ENCODE measurements around the gene APOBEC3A.

APOBEC3A gene

DNA sequence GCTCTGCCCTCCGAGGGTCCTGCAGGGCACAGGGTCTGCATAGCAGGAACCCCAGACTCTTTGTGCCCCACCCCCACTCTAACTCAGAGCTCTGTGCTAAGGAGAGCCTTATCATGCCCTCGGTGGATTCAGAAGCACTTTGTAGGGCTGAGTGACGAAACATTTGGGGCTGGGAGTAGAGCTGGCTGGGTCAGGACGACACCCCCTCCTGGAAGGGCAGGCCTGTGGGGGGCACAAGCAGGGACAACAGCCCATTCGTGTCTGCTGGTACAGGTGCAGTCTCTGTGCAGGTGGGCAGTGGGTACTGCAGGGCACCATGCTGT lies 8.9 kb downstream of the APOBEC3A start:
- H3K9me3 ChIP-seq (ENCODE audit: control insufficient read depth in 5 of 5, low read length in 5 of 5): no peaks in the 10 kb centered on the region
- no peak overlapping the region for H3K27ac ChIP-seq (ENCODE audit: low read depth, low read length)
- H3K9ac ChIP-seq (ENCODE audit: low read length in 5 of 5): no peak overlapping the region
- H3K4me3 ChIP-seq (ENCODE audit: low read depth in 1 of 5, low read length in 5 of 5): no peak overlapping the region
- no peaks in the 10 kb centered on the region for H3K36me3 ChIP-seq (ENCODE audit: control insufficient read depth in 5 of 5, insufficient read depth in 5 of 5, low read length in 5 of 5)
- H3K27me3 ChIP-seq (ENCODE audit: control insufficient read depth in 5 of 5, insufficient read depth in 4 of 5, low read length in 5 of 5): peaks cover 0 to 37% (median 15%) of the 10 kb centered on the region in 5 donors
- peaks cover 0 to 16% (median 0%) of the 10 kb centered on the region in 5 donors for H3K4me1 ChIP-seq (ENCODE audit: control insufficient read depth in 5 of 5, insufficient read depth in 5 of 5, low read length in 5 of 5)

DNA sequence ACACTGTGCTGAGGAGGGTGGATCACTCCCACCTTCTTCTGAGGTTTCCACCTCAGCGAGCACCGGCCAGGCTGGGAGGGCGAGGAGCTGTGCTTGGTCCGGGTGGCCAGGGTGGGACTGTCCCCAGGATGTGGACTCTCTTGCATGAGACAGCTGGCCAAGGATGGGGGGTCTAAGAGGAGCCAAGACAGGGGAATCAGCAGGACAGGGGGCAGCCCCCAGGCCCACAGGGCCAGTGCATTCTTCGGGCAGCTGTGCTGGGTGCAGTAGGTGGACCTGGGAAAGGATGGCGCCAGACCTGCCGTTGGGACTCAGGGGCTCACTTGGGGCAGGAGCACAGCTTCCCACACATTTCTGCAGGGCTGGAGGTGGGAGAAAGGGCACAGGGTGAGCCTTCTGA lies 9.5 kb downstream of the APOBEC3A start:
- H3K9ac ChIP-seq (ENCODE audit: low read length in 5 of 5): no peak overlapping the region
- no peaks in the 10 kb centered on the region for H3K9me3 ChIP-seq (ENCODE audit: control insufficient read depth in 5 of 5, low read length in 5 of 5)
- H3K36me3 ChIP-seq (ENCODE audit: control insufficient read depth in 5 of 5, insufficient read depth in 5 of 5, low read length in 5 of 5): no peaks in the 10 kb centered on the region
- no peak overlapping the region for H3K27ac ChIP-seq (ENCODE audit: low read depth, low read length)
- H3K4me1 ChIP-seq (ENCODE audit: control insufficient read depth in 5 of 5, insufficient read depth in 5 of 5, low read length in 5 of 5): peaks cover 0 to 16% (median 0%) of the 10 kb centered on the region in 5 donors
- peaks cover 0 to 37% (median 15%) of the 10 kb centered on the region in 5 donors for H3K27me3 ChIP-seq (ENCODE audit: control insufficient read depth in 5 of 5, insufficient read depth in 4 of 5, low read length in 5 of 5)
- H3K4me3 ChIP-seq (ENCODE audit: low read depth in 1 of 5, low read length in 5 of 5): no peak overlapping the region

DNA sequence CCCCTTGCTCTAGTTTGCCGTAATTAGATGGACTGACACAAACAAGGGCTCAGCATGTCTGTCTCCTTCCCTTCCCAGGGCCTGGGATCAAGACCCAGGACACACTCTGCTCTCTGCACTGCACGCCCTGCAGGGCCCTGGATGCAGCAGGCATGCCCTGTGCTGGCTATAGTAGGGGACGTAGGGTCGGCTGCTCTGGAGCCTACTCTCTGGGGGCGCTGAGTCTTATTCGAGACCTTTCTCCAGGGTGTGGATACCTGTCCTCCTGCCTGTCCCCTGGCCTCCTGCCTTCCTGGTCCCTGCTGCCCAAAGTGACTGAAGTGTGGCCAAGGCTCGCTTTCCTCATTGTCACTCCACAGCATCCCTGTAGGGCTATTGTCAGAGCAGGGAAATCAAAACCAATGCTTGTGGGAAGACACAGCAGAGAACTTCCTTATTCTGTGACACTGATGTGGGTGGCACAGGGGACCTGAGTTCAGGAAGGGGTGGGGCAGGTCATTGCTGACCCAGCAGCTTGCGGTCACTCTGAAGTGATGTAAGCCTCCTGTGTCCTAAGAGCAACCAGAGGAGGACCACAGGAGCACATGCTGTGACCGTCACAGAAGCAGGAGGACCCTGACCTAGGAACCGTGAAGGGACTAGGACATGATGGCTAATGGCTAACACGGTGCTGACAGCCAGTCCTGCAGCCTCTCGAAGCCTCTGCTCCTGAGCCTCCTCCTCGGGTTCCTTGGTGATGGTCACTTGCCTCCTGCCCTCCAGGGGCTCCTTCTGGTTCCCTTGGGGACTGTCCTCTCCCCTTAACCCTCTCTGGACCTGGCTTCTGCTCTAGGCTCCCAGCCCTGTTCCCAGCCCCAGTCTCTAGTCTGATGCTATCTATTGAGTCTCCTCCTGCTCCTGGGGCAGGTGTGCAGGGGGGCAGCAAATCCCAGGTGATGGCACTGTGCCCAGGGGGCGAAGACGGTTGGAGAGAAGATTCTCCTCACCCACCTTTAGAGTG lies 10.3 kb downstream of the APOBEC3A start:
- Histone ChIP-seq H3K9ac (ENCODE audit: low read length in 5 of 5) (no peak overlapping the region), H3K9me3 (ENCODE audit: control insufficient read depth in 5 of 5, low read length in 5 of 5) (no peaks in the 10 kb centered on the region), H3K27me3 (ENCODE audit: control insufficient read depth in 5 of 5, insufficient read depth in 4 of 5, low read length in 5 of 5) (peaks cover 0 to 37% (median 15%) of the 10 kb centered on the region in 5 donors), H3K36me3 (ENCODE audit: control insufficient read depth in 5 of 5, insufficient read depth in 5 of 5, low read length in 5 of 5) (no peaks in the 10 kb centered on the region), H3K27ac (ENCODE audit: low read depth, low read length) (no peak overlapping the region), H3K4me3 (ENCODE audit: low read depth in 1 of 5, low read length in 5 of 5) (no peak overlapping the region), H3K4me1 (ENCODE audit: control insufficient read depth in 5 of 5, insufficient read depth in 5 of 5, low read length in 5 of 5) (peaks cover 0 to 16% (median 0%) of the 10 kb centered on the region in 5 donors)

DNA sequence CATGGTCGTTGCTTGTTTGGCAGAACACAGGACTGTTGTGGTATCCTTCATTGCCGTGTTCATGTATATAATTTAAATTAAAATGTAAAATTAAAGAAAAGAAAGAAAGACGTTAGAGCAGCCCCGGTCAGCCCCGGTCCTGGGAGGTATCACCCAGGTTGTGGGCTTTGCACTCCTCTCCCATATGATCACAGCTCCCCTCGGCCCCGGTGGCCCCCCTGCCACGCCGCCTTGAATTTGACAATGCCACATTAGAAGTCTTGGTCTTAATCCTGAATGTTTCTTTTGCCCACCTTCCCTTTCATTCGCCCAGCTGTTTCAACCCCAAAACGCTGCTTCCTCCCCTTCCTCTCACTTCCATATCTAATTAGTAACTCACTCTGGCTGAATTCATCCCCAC lies 11.4 kb downstream of the APOBEC3A start:
- H3K27me3 ChIP-seq (ENCODE audit: control insufficient read depth in 5 of 5, insufficient read depth in 4 of 5, low read length in 5 of 5): peaks cover 0 to 41% (median 18%) of the 10 kb centered on the region in 5 donors
- no peaks in the 10 kb centered on the region for H3K9me3 ChIP-seq (ENCODE audit: control insufficient read depth in 5 of 5, low read length in 5 of 5)
- no peak overlapping the region for H3K27ac ChIP-seq (ENCODE audit: low read depth, low read length)
- peaks cover 0 to 16% (median 1%) of the 10 kb centered on the region in 5 donors for H3K4me1 ChIP-seq (ENCODE audit: control insufficient read depth in 5 of 5, insufficient read depth in 5 of 5, low read length in 5 of 5)
- no peak overlapping the region for H3K4me3 ChIP-seq (ENCODE audit: low read depth in 1 of 5, low read length in 5 of 5)
- no peak overlapping the region for H3K9ac ChIP-seq (ENCODE audit: low read length in 5 of 5)
- H3K36me3 ChIP-seq (ENCODE audit: control insufficient read depth in 5 of 5, insufficient read depth in 5 of 5, low read length in 5 of 5): no peaks in the 10 kb centered on the region

DNA sequence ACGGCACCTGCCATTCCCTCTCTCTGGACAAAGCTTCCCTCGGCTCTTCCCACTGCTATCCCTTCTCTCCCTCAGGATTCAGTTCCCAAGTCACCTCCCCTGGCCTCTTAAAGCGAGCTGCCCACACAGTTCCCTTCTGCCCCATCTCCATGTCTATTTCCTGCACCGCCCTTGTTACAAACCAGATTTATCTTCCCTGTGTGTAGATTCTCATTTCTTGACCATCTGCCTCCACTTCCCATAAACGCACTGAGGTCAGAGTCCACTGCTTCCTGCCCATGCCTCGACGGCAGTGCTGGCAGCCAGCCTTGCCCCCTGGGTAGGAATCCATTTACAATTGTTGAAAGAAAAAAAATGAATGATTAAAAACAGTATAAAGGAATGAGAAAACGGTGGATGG lies 13.1 kb downstream of the APOBEC3A start:
- H3K9ac ChIP-seq (ENCODE audit: low read length in 5 of 5): no peak overlapping the region
- no peak overlapping the region for H3K4me3 ChIP-seq (ENCODE audit: low read depth in 1 of 5, low read length in 5 of 5)
- H3K4me1 ChIP-seq (ENCODE audit: control insufficient read depth in 5 of 5, insufficient read depth in 5 of 5, low read length in 5 of 5): peaks cover 0 to 16% (median 1%) of the 10 kb centered on the region in 5 donors
- H3K9me3 ChIP-seq (ENCODE audit: control insufficient read depth in 5 of 5, low read length in 5 of 5): no peaks in the 10 kb centered on the region
- peaks cover 0 to 37% (median 21%) of the 10 kb centered on the region in 5 donors for H3K27me3 ChIP-seq (ENCODE audit: control insufficient read depth in 5 of 5, insufficient read depth in 4 of 5, low read length in 5 of 5)
- H3K27ac ChIP-seq (ENCODE audit: low read depth, low read length): no peak overlapping the region
- no peaks in the 10 kb centered on the region for H3K36me3 ChIP-seq (ENCODE audit: control insufficient read depth in 5 of 5, insufficient read depth in 5 of 5, low read length in 5 of 5)

DNA sequence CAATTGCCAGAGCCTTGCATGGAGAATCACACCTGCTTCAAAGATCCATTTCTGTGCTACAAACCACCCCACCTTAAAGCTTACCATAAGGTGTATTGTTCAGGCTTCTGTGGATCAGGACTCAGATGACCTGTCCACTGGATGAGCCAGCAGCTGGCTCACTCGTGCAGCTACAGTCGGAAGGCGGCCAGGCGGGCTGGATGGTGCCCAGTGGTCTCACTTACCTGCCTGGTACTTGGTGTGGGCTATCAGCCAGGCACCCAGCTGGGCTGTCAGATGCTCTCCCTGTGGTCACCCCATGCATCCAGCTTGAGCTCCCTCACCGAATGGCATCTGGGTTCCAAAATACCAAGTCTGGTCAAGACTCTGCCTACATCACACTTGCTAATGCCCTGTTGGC lies 13.8 kb downstream of the APOBEC3A start:
- H3K27ac ChIP-seq (ENCODE audit: low read depth, low read length): no peak overlapping the region
- H3K36me3 ChIP-seq (ENCODE audit: control insufficient read depth in 5 of 5, insufficient read depth in 5 of 5, low read length in 5 of 5): no peaks in the 10 kb centered on the region
- H3K4me1 ChIP-seq (ENCODE audit: control insufficient read depth in 5 of 5, insufficient read depth in 5 of 5, low read length in 5 of 5): peaks cover 0 to 16% (median 1%) of the 10 kb centered on the region in 5 donors
- peaks cover 0 to 32% (median 17%) of the 10 kb centered on the region in 5 donors for H3K27me3 ChIP-seq (ENCODE audit: control insufficient read depth in 5 of 5, insufficient read depth in 4 of 5, low read length in 5 of 5)
- no peak overlapping the region for H3K4me3 ChIP-seq (ENCODE audit: low read depth in 1 of 5, low read length in 5 of 5)
- H3K9me3 ChIP-seq (ENCODE audit: control insufficient read depth in 5 of 5, low read length in 5 of 5): no peaks in the 10 kb centered on the region
- H3K9ac ChIP-seq (ENCODE audit: low read length in 5 of 5): no peak overlapping the region

DNA sequence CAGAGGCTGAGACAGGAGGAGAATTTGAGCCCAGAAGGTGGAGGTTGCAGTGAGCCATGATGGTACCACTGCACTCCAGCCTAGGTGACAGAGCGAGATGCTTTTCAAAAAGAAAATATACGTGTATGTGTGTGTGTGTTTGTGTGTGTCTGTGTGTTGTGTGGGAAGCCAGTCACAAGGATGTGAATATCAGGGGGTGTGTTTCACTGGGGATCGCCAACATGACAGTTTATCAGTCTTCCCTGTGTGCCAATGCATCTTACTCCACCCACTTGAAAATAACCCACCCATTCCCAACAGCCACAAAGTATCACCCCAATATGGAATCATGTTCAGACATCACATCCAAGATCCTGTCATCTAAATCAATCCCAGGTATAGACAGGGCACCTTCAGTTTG lies 14.4 kb downstream of the APOBEC3A start:
- no peak overlapping the region for H3K27ac ChIP-seq (ENCODE audit: low read depth, low read length)
- peaks cover 0 to 26% (median 15%) of the 10 kb centered on the region in 5 donors for H3K27me3 ChIP-seq (ENCODE audit: control insufficient read depth in 5 of 5, insufficient read depth in 4 of 5, low read length in 5 of 5)
- H3K36me3 ChIP-seq (ENCODE audit: control insufficient read depth in 5 of 5, insufficient read depth in 5 of 5, low read length in 5 of 5): no peaks in the 10 kb centered on the region
- no peaks in the 10 kb centered on the region for H3K9me3 ChIP-seq (ENCODE audit: control insufficient read depth in 5 of 5, low read length in 5 of 5)
- no peak overlapping the region for H3K4me3 ChIP-seq (ENCODE audit: low read depth in 1 of 5, low read length in 5 of 5)
- H3K4me1 ChIP-seq (ENCODE audit: control insufficient read depth in 5 of 5, insufficient read depth in 5 of 5, low read length in 5 of 5): peaks cover 0 to 16% (median 1%) of the 10 kb centered on the region in 5 donors
- no peak overlapping the region for H3K9ac ChIP-seq (ENCODE audit: low read length in 5 of 5)

DNA sequence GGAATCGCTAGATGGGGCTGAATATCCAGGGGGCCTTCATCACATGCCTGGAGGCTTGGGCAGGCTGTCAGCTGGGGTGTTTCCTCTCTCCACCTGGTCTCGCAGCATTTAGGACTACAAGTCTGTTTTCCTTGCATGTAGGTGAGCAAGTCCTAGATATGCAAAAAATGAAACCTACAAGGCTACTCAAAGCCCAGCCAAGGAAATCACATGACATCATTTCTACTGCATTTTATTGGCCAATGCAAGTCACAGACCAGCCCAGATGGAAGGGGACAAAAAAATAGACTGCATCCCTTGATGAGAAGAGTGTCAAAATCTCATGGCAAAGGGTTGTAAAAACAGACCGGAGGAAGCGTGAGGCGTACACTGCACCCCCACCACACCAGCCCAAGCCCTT lies 15.1 kb downstream of the APOBEC3A start:
- peaks cover 0 to 13% (median 1%) of the 10 kb centered on the region in 5 donors for H3K4me1 ChIP-seq (ENCODE audit: control insufficient read depth in 5 of 5, insufficient read depth in 5 of 5, low read length in 5 of 5)
- H3K9me3 ChIP-seq (ENCODE audit: control insufficient read depth in 5 of 5, low read length in 5 of 5): no peaks in the 10 kb centered on the region
- no peak overlapping the region for H3K9ac ChIP-seq (ENCODE audit: low read length in 5 of 5)
- no peak overlapping the region for H3K4me3 ChIP-seq (ENCODE audit: low read depth in 1 of 5, low read length in 5 of 5)
- H3K36me3 ChIP-seq (ENCODE audit: control insufficient read depth in 5 of 5, insufficient read depth in 5 of 5, low read length in 5 of 5): no peaks in the 10 kb centered on the region
- H3K27ac ChIP-seq (ENCODE audit: low read depth, low read length): no peak overlapping the region
- peaks cover 0 to 23% (median 14%) of the 10 kb centered on the region in 5 donors for H3K27me3 ChIP-seq (ENCODE audit: control insufficient read depth in 5 of 5, insufficient read depth in 4 of 5, low read length in 5 of 5)

DNA sequence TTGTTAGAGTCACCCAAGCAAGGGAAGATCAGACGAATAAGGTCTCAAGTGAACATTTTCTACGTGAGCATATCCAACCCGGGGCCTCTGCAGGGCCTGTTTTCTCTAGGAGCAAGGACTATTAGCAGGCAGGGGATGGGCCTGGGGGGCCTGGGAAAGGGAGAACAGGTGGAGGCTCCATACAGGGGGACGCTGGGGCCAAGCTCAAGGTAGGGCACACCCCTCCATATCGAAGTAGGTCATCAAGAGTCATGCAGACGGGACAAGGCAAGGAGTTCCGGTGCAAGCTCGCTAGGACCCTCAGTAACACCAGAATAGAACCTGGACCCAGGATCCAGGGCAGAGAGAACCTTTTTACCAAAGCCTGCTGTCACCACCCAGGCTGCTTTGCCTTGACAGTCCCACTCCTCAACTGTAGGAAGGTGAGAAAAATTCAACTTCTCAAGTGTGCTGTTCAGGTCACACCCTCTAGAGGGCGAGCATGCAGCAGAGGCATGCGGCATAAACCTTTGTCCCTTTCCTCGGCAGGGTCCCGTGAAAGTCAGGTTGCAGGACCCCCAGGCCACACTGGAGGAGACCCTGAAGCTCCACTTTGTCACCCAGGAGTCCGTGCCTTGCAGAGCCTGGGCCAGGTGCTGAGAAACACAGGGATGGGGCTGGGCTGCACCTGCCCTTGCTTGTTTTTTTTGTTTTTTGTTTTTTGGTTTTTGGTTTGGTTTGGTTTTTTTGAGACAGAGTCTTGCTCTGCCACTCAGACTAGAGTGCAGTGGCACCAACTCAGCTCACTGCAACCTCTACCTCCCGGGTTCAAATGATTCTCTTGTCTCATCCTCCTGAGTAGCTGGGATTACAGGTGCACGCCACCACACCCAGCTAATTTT lies 16.1 kb downstream of the APOBEC3A start:
- peaks cover 0 to 13% (median 7%) of the 10 kb centered on the region in 5 donors for H3K27me3 ChIP-seq (ENCODE audit: control insufficient read depth in 5 of 5, insufficient read depth in 4 of 5, low read length in 5 of 5)
- H3K36me3 ChIP-seq (ENCODE audit: control insufficient read depth in 5 of 5, insufficient read depth in 5 of 5, low read length in 5 of 5): no peaks in the 10 kb centered on the region
- no peak overlapping the region for H3K9ac ChIP-seq (ENCODE audit: low read length in 5 of 5)
- H3K9me3 ChIP-seq (ENCODE audit: control insufficient read depth in 5 of 5, low read length in 5 of 5): no peaks in the 10 kb centered on the region
- H3K4me1 ChIP-seq (ENCODE audit: control insufficient read depth in 5 of 5, insufficient read depth in 5 of 5, low read length in 5 of 5): peaks cover 0 to 4% (median under 1%) of the 10 kb centered on the region in 5 donors
- no peak overlapping the region for H3K4me3 ChIP-seq (ENCODE audit: low read depth in 1 of 5, low read length in 5 of 5)
- H3K27ac ChIP-seq (ENCODE audit: low read depth, low read length): no peak overlapping the region
